Hematopoietic multipotent progenitor cell treated with erythropoietin and hydrocortisone succinate and interleukin-3 and kit ligand, for 15 days (in vitro differentiated cells): ENCODE data around the gene BEND7.
"Not testable (repeated sequence)": the region's sequence is repeated elsewhere in the genome, so short reads cannot be mapped to it uniquely, and the experiment has no call there.

Experiments used
- DNase-seq: peaks from one replicate; pipeline ENCODE4 v3.0.0-alpha.2; 2015; ENCODE audit warnings: low spot score

The BEND7 gene

GRCh38 chr10:13420532-13421307 lies 108.1 kb downstream of the BEND7 start:
- no peak for DNase-seq

GRCh38 chr10:13417459-13418126 lies 111.2 kb downstream of the BEND7 start:
- DNase-seq: no peak

GRCh38 chr10:13416760-13417159 lies 112.1 kb downstream of the BEND7 start:
- DNase-seq: no peak

DNA sequence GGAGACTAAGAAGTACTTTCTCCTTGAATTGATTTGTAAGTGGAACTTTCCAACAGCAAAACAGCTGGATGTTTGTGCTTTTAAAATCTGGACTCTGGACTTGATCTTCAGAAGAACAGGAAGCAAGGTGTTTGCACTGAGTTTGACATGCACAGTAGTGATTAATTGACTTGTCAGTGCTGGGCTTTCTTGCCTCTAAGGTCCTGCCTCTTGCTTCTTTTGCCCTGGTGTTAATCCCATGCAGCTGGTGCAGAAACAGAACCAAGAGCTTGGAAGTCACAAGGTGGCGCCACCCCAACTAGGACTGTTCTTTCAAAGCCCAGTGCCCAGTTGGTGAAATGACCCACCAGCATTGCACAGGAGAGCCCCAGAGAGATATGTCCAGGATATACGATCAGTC lies 114.0 kb downstream of the BEND7 start:
- no peak for DNase-seq

DNA sequence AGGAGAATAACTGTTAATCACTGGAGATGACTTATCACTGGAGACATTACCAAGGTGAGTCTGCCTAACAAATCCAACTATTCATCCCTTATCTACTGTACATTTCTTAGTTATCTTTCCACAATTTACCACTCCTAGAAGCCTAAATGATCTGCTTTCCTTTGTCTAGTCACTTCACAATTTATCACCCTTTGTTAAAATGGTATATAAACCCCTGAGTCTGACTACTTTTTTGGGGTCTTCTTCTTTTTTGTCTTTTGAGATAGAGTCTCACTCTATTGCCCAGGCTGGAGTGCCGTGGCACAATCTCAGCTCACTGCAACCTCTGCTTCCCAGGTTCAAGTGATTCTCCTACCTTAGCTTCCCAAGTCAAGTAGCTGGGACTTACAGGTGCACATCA lies 114.7 kb downstream of the BEND7 start:
- DNase-seq: no peak

- no peak for DNase-seq
These were observed 115.9 kb downstream of the BEND7 start for GRCh38 chr10:13412894-13413293.

DNA sequence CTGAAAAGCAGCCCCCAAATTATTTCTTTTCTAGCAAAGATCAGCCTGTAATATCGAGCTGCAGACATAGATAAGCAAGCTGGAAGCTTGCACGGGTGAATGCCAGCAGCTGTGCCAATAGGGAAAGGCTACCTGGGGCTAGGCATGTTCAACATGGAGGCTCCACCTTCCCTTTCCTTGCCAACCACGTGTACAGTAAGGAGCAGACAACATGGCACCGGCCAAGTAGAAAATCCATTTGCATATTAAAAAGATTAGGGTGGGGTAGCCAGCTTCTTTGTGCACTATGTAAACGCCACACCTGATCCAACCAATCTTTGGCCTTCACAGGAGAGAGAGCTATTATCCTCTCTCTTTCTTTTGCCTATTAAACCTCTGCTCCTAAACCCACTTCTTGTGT lies 124.0 kb downstream of the BEND7 start:
- DNase-seq: no peak

DNA sequence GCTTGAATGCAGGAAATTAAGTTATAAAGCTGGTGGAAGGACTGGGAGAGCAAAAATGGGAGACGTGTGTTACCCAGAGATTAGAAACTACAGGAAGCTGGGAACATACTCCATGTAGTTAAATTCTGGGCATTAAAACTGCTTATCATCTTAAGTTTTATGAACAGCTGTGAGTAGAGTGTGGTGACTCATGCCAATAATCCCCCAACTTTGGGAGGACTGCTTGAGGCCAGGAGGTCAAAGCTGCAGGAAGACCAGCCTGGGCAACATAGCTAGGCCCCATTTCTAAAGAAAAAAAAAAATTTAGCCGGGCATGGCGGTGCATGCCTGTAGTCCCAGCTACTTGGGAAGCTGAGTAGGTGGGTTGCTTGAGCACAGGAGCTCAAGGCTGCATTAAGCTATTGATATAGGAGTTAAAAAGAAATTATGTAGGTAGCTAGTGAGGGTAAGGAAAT lies 124.5 kb downstream of the BEND7 start:
- DNase-seq: no peak

- DNase-seq: not testable (repeated sequence)
These were observed 125.4 kb downstream of the BEND7 start for GRCh38 chr10:13403426-13403825.

DNA sequence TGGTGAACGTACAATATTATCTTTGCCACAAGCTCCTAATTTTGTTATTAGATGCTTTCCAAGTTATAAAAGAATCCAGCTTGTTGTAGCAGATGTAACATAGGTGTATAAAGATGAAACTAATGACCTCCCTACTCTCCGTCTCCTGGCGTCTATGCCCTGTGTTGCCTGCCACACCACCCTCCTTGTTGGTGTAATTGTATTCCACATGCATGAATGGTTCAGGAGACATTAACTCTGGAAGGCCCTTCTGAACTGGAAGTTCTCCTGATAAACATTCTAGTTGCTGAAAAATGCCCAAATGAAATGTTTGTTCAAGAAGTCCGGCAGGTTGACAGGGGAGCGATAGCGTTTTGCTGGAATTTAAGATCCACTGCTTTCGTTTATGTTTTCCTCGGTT lies 126.8 kb downstream of the BEND7 start:
- DNase-seq: no peak

DNA sequence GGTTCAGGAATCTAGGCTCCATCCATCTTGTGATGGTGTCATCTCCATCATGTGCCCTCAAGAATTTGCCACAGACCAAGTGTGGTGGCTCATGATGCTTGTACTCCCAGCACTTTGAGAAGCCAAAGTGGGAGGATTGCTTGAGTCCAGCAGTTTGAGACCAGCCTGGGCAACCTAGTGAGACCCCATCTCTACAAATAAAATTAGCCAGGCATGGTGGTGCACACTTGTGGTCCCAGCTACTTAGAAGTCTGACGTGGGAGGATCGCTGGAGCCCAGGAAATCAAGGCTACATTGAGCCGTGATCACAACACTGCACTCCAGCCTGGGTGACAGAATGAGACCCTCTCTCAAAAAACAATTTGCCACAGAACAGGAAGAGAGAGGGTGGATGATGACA lies 127.7 kb downstream of the BEND7 start:
- DNase-seq: no peak

GRCh38 chr10:13400196-13400965 lies 128.4 kb downstream of the BEND7 start:
- no peak for DNase-seq

DNA sequence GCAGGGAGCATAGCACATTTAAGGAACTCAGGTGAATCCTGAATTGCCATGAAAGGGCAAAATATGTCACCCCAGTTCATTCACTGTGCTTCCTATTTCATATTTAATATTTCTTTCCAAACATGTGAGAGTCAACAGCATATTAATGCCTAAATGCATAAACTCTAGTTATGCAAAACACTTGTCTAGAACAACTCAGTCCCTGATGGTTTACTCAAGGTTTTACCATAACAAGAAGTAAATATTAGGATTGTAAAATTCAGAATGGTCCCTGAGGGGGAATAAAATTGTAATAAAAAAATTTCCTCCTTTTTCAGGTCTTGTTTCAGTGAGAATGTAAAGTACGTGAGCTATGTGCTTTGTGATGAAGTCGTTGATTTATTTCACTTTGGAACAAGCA lies 129.1 kb downstream of the BEND7 start:
- no peak for DNase-seq

DNA sequence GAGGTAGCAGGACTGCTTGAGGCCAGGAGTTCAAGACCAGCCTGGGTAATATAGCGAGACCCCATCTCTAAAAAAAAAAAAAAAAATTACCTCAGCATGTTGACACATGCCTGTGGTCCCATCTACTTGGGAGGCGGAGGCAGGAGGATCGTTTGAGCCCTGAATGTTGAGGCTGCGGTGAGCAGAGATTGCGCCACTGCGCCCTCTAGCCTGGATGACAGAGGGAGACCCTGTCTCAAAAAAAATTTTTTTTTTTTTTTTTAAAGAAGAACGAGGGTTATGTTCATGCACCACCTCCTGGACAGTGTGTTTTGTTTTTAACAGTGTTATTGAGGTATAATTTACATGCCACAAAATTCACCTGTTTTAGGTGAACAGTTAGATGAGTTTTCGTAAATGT lies 129.6 kb downstream of the BEND7 start:
- no peak for DNase-seq

DNA sequence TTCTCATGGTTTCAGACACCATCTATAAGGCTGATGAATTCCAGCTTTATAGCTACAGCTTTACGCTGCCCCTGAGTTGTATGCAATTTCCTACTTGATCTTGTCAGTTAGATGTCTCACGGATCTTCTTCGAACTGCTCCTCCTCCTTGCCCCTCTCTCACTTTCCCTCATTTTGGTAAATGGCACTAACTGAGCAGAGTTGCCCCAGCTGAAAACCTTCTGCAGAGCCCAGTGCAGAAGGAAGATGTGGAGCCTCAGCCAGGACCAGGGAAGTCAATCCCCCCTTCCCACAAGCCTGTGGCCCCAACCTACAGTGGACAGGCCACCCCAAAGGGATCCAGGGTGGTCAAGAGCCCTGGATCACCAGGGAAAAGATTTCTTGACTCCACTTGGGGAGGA lies 131.8 kb downstream of the BEND7 start:
- no peak for DNase-seq

- DNase-seq: no peak
These were observed 132.4 kb downstream of the BEND7 start for GRCh38 chr10:13396369-13396768.

GRCh38 chr10:13395540-13395939 lies 133.3 kb downstream of the BEND7 start:
- no peak for DNase-seq

DNA sequence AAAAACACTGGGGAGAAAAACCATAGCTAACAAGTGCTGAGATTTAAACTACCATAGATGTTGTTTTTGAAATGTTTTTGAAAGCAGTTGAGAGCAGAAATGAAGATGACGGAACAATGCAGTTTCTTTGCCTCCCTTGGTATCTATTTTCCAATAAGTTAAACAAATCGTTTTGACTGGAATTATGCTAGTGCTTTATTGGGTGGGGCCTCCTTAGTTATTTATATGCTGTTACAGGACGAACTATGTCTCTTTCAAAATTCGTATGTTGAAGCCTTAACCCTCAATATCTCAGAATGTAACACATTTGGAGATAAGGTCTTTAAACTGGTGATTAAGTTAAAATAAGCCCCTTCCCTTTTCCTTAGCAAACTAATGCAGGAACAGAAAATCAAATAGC lies 135.2 kb downstream of the BEND7 start:
- no peak for DNase-seq

DNA sequence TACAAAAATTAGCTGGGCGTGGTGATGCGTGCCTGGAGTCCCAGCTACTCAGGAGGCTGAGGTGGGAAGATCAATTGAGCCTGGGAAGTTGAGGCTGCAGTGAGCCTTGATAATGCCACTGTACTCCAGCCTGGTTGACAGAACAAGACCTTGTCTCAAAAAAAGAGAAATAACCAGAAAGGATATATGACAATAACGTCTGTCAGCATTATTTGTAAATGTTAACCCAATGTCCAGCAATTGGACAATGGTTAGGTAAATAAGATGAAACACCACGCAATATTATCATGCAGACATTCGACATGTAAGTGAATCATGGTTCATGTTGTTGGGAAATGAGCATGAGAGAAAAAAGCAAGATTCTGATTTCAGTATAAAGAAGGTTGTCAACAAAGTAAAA lies 136.1 kb downstream of the BEND7 start:
- DNase-seq: no peak
